Measurements from ENCODE around the gene PRKN.

GRCh38 chr6:162238675-162239074 is 488.9 kb downstream of the PRKN start:
- TF ChIP-seq CTCF (IDR thresholded peaks at IDR 0.05) (no peak), POLR2A (IDR thresholded peaks at IDR 0.05) (no peak)
